HFF-Myc (cell line): ENCODE data around the gene SLC66A1.

Source experiments
- DNase-seq: peaks from one replicate; pipeline ENCODE4 v3.0.0-alpha.2; 2011; ENCODE audit warnings: low read depth; ENCODE audit errors: extremely low read depth
- H3K4me3 ChIP-seq: replicated peaks from 2 replicates; pipeline ENCODE4 v1.5.1; 2011; ENCODE audit warnings: low read depth, mild to moderate bottlenecking, control low read depth, low read length
- CTCF ChIP-seq: IDR thresholded peaks from 2 replicates; pipeline ENCODE4 v1.5.1; 2012; ENCODE audit warnings: mild to moderate bottlenecking, low read depth, low read length, control low read depth; ENCODE audit errors: missing control alignments

Gene SLC66A1

DNA sequence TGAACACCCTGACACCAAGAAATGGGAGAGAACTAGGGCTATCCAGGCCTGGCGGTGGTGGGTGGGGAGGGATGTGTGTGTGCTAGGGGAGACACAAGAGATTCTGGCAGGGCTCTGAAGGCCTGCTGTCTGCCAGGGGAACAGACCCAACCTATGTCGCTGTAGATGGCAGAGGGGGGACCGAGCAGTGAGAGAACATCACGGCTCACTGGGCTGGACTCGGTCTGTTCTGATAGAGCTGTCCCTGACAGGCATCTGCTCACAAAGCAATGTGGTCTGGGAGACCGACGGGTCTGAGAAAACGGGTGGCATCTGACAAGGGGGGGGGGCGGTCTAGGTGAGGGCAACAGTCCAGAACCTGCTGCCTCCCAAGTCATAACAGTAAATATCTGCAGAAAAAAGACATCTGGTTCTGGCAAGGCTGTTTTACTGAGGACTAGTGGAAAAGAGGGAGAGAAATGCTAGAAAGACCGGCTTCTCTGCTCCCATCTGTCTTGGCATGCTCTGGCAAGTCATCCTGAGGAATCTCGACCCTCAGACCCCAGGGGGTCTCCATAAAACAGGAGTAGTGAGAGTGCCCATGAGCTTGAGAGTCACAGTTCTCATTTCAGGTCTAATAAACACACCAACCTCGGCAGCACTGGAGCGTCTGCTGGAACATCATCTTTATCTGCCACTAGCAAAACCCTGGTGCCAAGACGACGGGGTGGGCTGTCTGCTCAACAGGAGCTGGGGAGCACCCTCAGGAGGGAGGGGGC lies 36.5 kb downstream of the SLC66A1 start:
- no peak for TF ChIP-seq CTCF
- H3K4me3 ChIP-seq: no peak overlapping the region
- DNase-seq: no peak

DNA sequence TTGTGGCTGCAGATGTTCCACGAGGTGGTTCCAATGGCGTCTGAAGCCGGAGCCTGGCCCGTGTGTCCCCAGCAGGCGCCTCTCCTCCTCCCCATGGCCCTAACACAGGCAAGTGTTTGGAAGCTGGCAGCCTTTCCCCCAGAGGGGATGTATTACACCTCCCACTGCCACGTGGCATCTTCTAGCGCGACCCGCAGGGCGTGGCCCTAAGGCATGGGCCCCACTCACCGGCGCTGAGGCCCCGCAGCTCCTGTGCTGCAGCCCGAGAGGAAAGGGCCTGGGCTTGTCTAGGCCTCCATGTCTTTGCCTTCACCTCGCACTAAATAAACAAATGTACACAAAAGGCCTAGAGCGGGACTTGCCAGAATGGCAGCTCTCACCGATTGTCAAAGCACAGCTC lies 37.9 kb downstream of the SLC66A1 start:
- no peak for DNase-seq
- no peak overlapping the region for H3K4me3 ChIP-seq
- TF ChIP-seq CTCF: no peak

GRCh38 chr1:19350566-19350965 lies 38.4 kb downstream of the SLC66A1 start:
- no peak for TF ChIP-seq CTCF
- H3K4me3 ChIP-seq: no peak overlapping the region
- DNase-seq: no peak

- no peak for TF ChIP-seq CTCF
- H3K4me3 ChIP-seq: no peak overlapping the region
- DNase-seq: no peak
Measured at GRCh38 chr1:19351873-19352272, 39.7 kb downstream of the SLC66A1 start.

DNA sequence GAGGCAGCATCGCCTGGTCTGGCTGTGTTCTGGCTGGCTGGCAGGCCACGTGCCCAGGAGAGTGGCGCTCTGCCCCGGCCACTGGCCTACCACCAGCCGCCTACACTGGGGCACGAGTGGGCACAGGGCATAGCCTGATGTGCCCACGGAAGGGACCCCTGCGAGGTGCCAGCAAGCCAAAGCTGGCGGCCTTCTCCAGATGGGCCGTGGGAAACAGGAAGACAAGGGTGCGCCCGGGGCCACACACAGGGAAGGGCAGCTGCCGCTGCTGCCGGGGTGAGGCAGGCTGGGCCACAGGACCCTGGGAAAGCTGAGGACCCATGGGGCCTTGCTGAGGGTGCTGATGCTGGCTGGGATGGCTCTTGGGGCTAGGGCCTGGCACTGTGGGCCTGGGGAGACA lies 40.7 kb downstream of the SLC66A1 start:
- no peak overlapping the region for H3K4me3 ChIP-seq
- no peak for TF ChIP-seq CTCF
- DNase-seq: no peak

GRCh38 chr1:19353596-19353995 lies 41.5 kb downstream of the SLC66A1 start:
- no peak for TF ChIP-seq CTCF
- H3K4me3 ChIP-seq: no peak overlapping the region
- DNase-seq: no peak

- no peak for TF ChIP-seq CTCF
- no peak overlapping the region for H3K4me3 ChIP-seq
- no peak for DNase-seq
Measured at GRCh38 chr1:19354531-19354981, 42.4 kb downstream of the SLC66A1 start.
